A549 (cell line): ENCODE data around the gene HBG1. TPM values are rescaled to one million over a fixed set of nuclear protein-coding genes. Genes with fewer than 3 reads are reported as not detected.
"Not testable (repeated sequence)": the region's sequence is repeated elsewhere in the genome, so short reads cannot be mapped to it uniquely, and the experiment has no call there.

ENCODE experiments used
- ATAC-seq, 2 experiments: fragments of 200-7000 bp in 1 of 2; fragments of >200 bp in 1 of 2; cut with Nextera tagmentation in 1 of 2; cut with Tn5 transposase in 1 of 2; 3 replicates each; pipeline versions ENCODE4 v1.8.0 to v1.9.1; 2018 to 2020; ENCODE audit warnings: mild to moderate bottlenecking in 1 of 2, moderate library complexity in 1 of 2
- CTCF ChIA-PET: fragments of 300-600 bp; sonication (Branson Sonifier 250); formaldehyde crosslinking; extraction: SDS; loops from one replicate; lab custom pipeline; 2021; ENCODE audit warnings: antibody characterized with exemption, inconsistent platforms; lab: Yijun Ruan, JAX
- POLR2A ChIA-PET: fragments of 350-600 bp; formaldehyde crosslinking; extraction: SDS; loops from one replicate; lab custom pipeline; 2021; ENCODE audit warnings: antibody characterized with exemption, inconsistent platforms; lab: Yijun Ruan, JAX
- DNase-seq, 2 experiments: peaks; one replicate each; pipeline versions ENCODE4 v3.0.0 to v3.0.0-alpha.2; 2011 to 2016; ENCODE audit warnings: low read depth in 1 of 2, low spot score in 1 of 2
- FAIRE-seq: peaks from 2 replicates; lab custom pipeline; 2011; peaks lifted over from hg19 to GRCh38; lab: Jason Lieb, UNC
- H3K27ac ChIP-seq, 2 experiments: fragments of >200 bp; sonication (Bioruptor Twin); formaldehyde crosslinking; 3 replicates each; pipeline ENCODE4 v1.5.1; 2016 to 2017
- H3K4me1 ChIP-seq: fragments of >200 bp; sonication (Bioruptor Twin); formaldehyde crosslinking; 3 replicates; pipeline ENCODE4 v1.6.1; 2016
- H3K4me2 ChIP-seq: fragments of >200 bp; sonication (Bioruptor Twin); formaldehyde crosslinking; 3 replicates; pipeline ENCODE4 v1.6.1; 2016
- H3K4me3 ChIP-seq: fragments of >200 bp; sonication (Bioruptor Twin); formaldehyde crosslinking; 3 replicates; pipeline ENCODE4 v1.5.1; 2016
- H3K9me3 ChIP-seq: fragments of >200 bp; sonication (Bioruptor Twin); formaldehyde crosslinking; 3 replicates; pipeline ENCODE4 v1.6.1; 2016
- ATOH8 ChIP-seq: fragments of 250-450 bp; sonication (Bioruptor Pico); IDR thresholded peaks from 2 replicates; pipeline ENCODE4 v1.5.0; 2020; ENCODE audit warnings: low read depth, mild to moderate bottlenecking, moderate library complexity
- CBX8 ChIP-seq: fragments of 200-600 bp; sonication (generic); IDR thresholded peaks from 2 replicates; pipeline ENCODE4 v1.6.1; 2016
- CEBPB ChIP-seq, 2 experiments: fragments of >200 bp in 1 of 2; sonication (Bioruptor Twin) in 1 of 2; formaldehyde crosslinking in 1 of 2; IDR thresholded peaks; 2 replicates each; pipeline ENCODE4 v1.6.1; 2012 to 2016
- CHD2 ChIP-seq: fragments of 150-350 bp; IDR thresholded peaks from 2 replicates; pipeline ENCODE4 v1.6.1; 2014; ENCODE audit warnings: low read length; ENCODE audit not compliant: partially characterized antibody
- CHD4 ChIP-seq: fragments of 200-600 bp; sonication (generic); IDR thresholded peaks from 2 replicates; pipeline ENCODE4 v1.6.1; 2016; ENCODE audit warnings: antibody characterized with exemption, mild to moderate bottlenecking, borderline replicate concordance
- E2F6 ChIP-seq: IDR thresholded peaks from 2 replicates; pipeline ENCODE4 v1.6.1; 2012; ENCODE audit warnings: low read depth, borderline replicate concordance
- EHMT2 ChIP-seq: fragments of 200-600 bp; sonication (generic); IDR thresholded peaks from 2 replicates; pipeline ENCODE4 v1.6.1; 2016; ENCODE audit warnings: antibody characterized with exemption, low read depth, mild to moderate bottlenecking, moderate library complexity
- ESRRA ChIP-seq: fragments of 150-350 bp; IDR thresholded peaks from 2 replicates; pipeline ENCODE4 v1.6.1; 2014; ENCODE audit warnings: mild to moderate bottlenecking, low read length, borderline replicate concordance
- FOSB ChIP-seq: fragments of 250-450 bp; sonication (Bioruptor Pico); IDR thresholded peaks from 2 replicates; pipeline ENCODE4 v1.5.0; 2020; ENCODE audit warnings: mild to moderate bottlenecking, moderate library complexity
- FOXS1 ChIP-seq: fragments of 250-450 bp; sonication (Bioruptor Pico); IDR thresholded peaks from 2 replicates; pipeline ENCODE4 v1.5.0; 2020; ENCODE audit warnings: mild to moderate bottlenecking, moderate library complexity
- HES2 ChIP-seq: fragments of >200 bp; sonication (Bioruptor Twin); formaldehyde crosslinking; IDR thresholded peaks from 2 replicates; pipeline ENCODE4 v1.6.1; 2016
- HEYL ChIP-seq: fragments of 250-450 bp; sonication (Bioruptor Pico); IDR thresholded peaks from 2 replicates; pipeline ENCODE4 v1.8.0; 2021; ENCODE audit warnings: mild to moderate bottlenecking, moderate library complexity
- HOXB13 ChIP-seq: fragments of 250-450 bp; sonication (Bioruptor Pico); IDR thresholded peaks from 2 replicates; pipeline ENCODE4 v1.5.0; 2020; ENCODE audit warnings: low read depth, mild to moderate bottlenecking, moderate library complexity
- HOXB5 ChIP-seq: fragments of 250-450 bp; sonication (Bioruptor Pico); IDR thresholded peaks from 2 replicates; pipeline ENCODE4 v1.5.0; 2020; ENCODE audit warnings: mild to moderate bottlenecking, moderate library complexity
- KDM1A ChIP-seq: fragments of 200-600 bp; sonication (generic); IDR thresholded peaks from 2 replicates; pipeline ENCODE4 v1.6.1; 2016; ENCODE audit warnings: low read depth, mild to moderate bottlenecking
- MAX ChIP-seq: IDR thresholded peaks from 2 replicates; pipeline ENCODE4 v1.6.1; 2012
- MAZ ChIP-seq: fragments of 150-350 bp; IDR thresholded peaks from 2 replicates; pipeline ENCODE4 v1.6.1; 2014; ENCODE audit warnings: antibody characterized with exemption, low read depth, low read length, borderline replicate concordance
- MYC ChIP-seq: IDR thresholded peaks from 2 replicates; pipeline ENCODE4 v1.6.1; 2012; ENCODE audit warnings: mild to moderate bottlenecking, inconsistent platforms, low read length, improper control_type of control experiment, borderline replicate concordance
- NPAS2 ChIP-seq: fragments of 250-450 bp; sonication (Bioruptor Pico); IDR thresholded peaks from 2 replicates; pipeline ENCODE4 v1.8.0; 2022; ENCODE audit warnings: mild to moderate bottlenecking, moderate library complexity, borderline replicate concordance
- PBX3 ChIP-seq: IDR thresholded peaks from 2 replicates; pipeline ENCODE4 v1.6.1; 2012
- POLR2AphosphoS2 ChIP-seq: conservative IDR thresholded peaks from 2 replicates; pipeline ENCODE4 v1.6.1; 2012; ENCODE audit warnings: low read length, improper control_type of control experiment, inconsistent platforms
- RCOR1 ChIP-seq: fragments of 150-350 bp; IDR thresholded peaks from 2 replicates; pipeline ENCODE4 v1.6.1; 2014; ENCODE audit warnings: antibody characterized with exemption, low read length, low read depth
- SMC3 ChIP-seq: fragments of >200 bp; sonication (Bioruptor Twin); formaldehyde crosslinking; IDR thresholded peaks from 3 replicates; pipeline ENCODE4 v1.6.1; 2018; ENCODE audit warnings: inconsistent platforms
- ZC3H11A ChIP-seq: fragments of 450-650 bp; IDR thresholded peaks from 2 replicates; pipeline ENCODE4 v1.6.1; 2014; ENCODE audit warnings: antibody characterized with exemption, mild to moderate bottlenecking
- ZFP36 ChIP-seq: fragments of 450-650 bp; IDR thresholded peaks from 2 replicates; pipeline ENCODE4 v1.6.1; 2014; ENCODE audit warnings: borderline replicate concordance; ENCODE audit not compliant: partially characterized antibody
- ZNF302 ChIP-seq: fragments of 250-450 bp; sonication (Bioruptor Pico); IDR thresholded peaks from 2 replicates; pipeline ENCODE4 v1.9.0; 2021; ENCODE audit warnings: inconsistent platforms, mild to moderate bottlenecking, moderate library complexity
- ZSCAN20 ChIP-seq: fragments of 250-450 bp; sonication (Bioruptor Pico); IDR thresholded peaks from 2 replicates; pipeline ENCODE4 v1.8.0; 2022; ENCODE audit warnings: mild to moderate bottlenecking, moderate library complexity
- WGBS: methylation state at CpG from one replicate; pipeline ENCODE4 v1.1.6; 2017; ENCODE audit errors: missing lambda C conversion rate; 5-methylcytosine and 5-hydroxymethylcytosine counted together
- polyA minus RNA-seq: library from RNA; depleted of rRNA, polyadenylated mRNA; stranded (reverse); fragments of >200 nt; gene quantifications from 2 replicates; pipeline ENCODE4 v1.2.3, GENCODE V29; 2011; rRNA and poly(A)+ RNA removed
- polyA plus RNA-seq, 4 experiments: library from polyadenylated mRNA; depleted of rRNA in 3 of 4; stranded (reverse); fragments of >200 nt; fragmentation: RNase III in 1 of 4; extraction: RNeasy Plus Mini Kit Qiagen cat#74134 plus additional on column Dnase treatment in 1 of 4; gene quantifications; 2 replicates in 3 of 4; 3 replicates in 1 of 4; pipeline ENCODE4 v1.2.3, GENCODE V29; 2011 to 2017

HBG1 gene
- polyA plus RNA-seq (2011; rRNA removed) (not detected in 2 replicates), polyA plus RNA-seq (2017; fragmentation: RNase III; extraction: RNeasy Plus Mini Kit Qiagen cat#74134 plus additional on column Dnase treatment) (not detected in 3 replicates), polyA minus RNA-seq (0.63 TPM in 1 of 2 replicates, not detected in the other)
- polyA plus RNA-seq (2012; cell fraction: cytosol; rRNA removed) = not detected in 2 replicates
- polyA plus RNA-seq (2012; cell fraction: nucleus; rRNA removed) = not detected in 2 replicates

GRCh38 chr11:5249807-5250396 lies at the start of gene HBG1:
HBG1 (minus strand) TSS chr11:5249857; CDS start chr11:5249804, 53 bp downstream.
- H3K4me3 ChIP-seq, DNase-seq, CTCF ChIA-PET, H3K9me3 ChIP-seq, ATAC-seq, H3K27ac ChIP-seq, H3K4me2 ChIP-seq, H3K4me1 ChIP-seq, POLR2A ChIA-PET, FAIRE-seq: not testable (repeated sequence)
- 19% methylated on average over 4 of the region's 9 CpGs for WGBS

GRCh38 chr11:5298451-5298850 lies 48.8 kb upstream of the HBG1 start:
- no peak for DNase-seq
- no peak for ATAC-seq
- Histone ChIP-seq H3K27ac (no peak overlapping the region), H3K4me3 (no peak overlapping the region), H3K4me1 (no peaks in the 10 kb centered on the region), H3K9me3 (no peaks in the 10 kb centered on the region), H3K4me2 (no peak overlapping the region)
- CTCF ChIA-PET = interaction anchor here (0.7 to 1.3 kb wide), 2 partner anchors 82 to 1314 kb away, joined by 3 to 4 read pairs; partner anchors contain the start of gene TAF10
- 4% methylated on average over 1 of the region's 1 CpG for WGBS
- TF ChIP-seq ESRRA (no peak), ZSCAN20 (CRISPR knock-in tag) (no peak), EHMT2 (no peak), CHD2 (no peak), HOXB5 (CRISPR knock-in tag) (no peak), ATOH8 (CRISPR knock-in tag) (no peak), HOXB13 (CRISPR knock-in tag) (no peak), POLR2AphosphoS2 (no peak), MYC (no peak), CEBPB (IDR thresholded peaks at IDR 0.05) (no peak), FOXS1 (CRISPR knock-in tag) (no peak), SMC3 (no peak), FOSB (CRISPR knock-in tag) (no peak), MAX (no peak), KDM1A (no peak), CBX8 (no peak)
- POLR2A ChIA-PET = no interaction called here
- no peak for FAIRE-seq

- ATAC-seq = no peak
- 41% methylated on average over 4 of the region's 4 CpGs for WGBS
- no peak for TF ChIP-seq FOXS1 (CRISPR knock-in tag)
- TF ChIP-seq CHD4 = no peak
- no peak for TF ChIP-seq NPAS2
- no peak for TF ChIP-seq E2F6
- TF ChIP-seq ZNF302 (CRISPR knock-in tag) = no peak
- no peak for TF ChIP-seq MAZ
- no peak for TF ChIP-seq CEBPB (IDR thresholded peaks at IDR 0.05)
- TF ChIP-seq RCOR1 = no peak
- no peak for TF ChIP-seq ZC3H11A
- no peak for TF ChIP-seq ZFP36
- TF ChIP-seq CHD2 = no peak
- TF ChIP-seq ZSCAN20 (CRISPR knock-in tag) = no peak
- TF ChIP-seq HEYL (CRISPR knock-in tag) = no peak
- TF ChIP-seq HES2 = no peak
- no peak for TF ChIP-seq PBX3
- no peaks in the 10 kb centered on the region for H3K9me3 ChIP-seq
- CTCF ChIA-PET = interaction anchor here (0.7 to 1.3 kb wide), 3 partner anchors 83 to 1314 kb away, joined by 3 to 4 read pairs (median 3); partner anchors contain the start of gene TAF10
- no peak for FAIRE-seq
- no peak overlapping the region for H3K4me2 ChIP-seq
- POLR2A ChIA-PET = no interaction called here
- H3K4me1 ChIP-seq = no peaks in the 10 kb centered on the region
- no peak overlapping the region for H3K4me3 ChIP-seq
- H3K27ac ChIP-seq = no peak overlapping the region
- DNase-seq = no peak
Observed at GRCh38 chr11:5297721-5298323, 48.2 kb upstream of the HBG1 start.

GRCh38 chr11:5294342-5294995 lies 44.8 kb upstream of the HBG1 start:
- H3K4me1 ChIP-seq, CTCF ChIA-PET, FAIRE-seq, H3K9me3 ChIP-seq, H3K4me3 ChIP-seq, ATAC-seq, H3K4me2 ChIP-seq, H3K27ac ChIP-seq, POLR2A ChIA-PET, DNase-seq: not testable (repeated sequence)
- 78% methylated on average over 16 of the region's 41 CpGs for WGBS
